ENCODE data around the gene TMEM182. TPM values are rescaled to one million over a fixed set of nuclear protein-coding genes. Genes with fewer than 3 reads are reported as not detected.

Gene TMEM182
- polyA plus RNA-seq, 4 donors = 8.4 to 10.1 (median 8.9) TPM

GRCh38 chr2:102765061-102765460 is 3.2 kb downstream of the TMEM182 start:
- DNase-seq (ENCODE audit: low read depth in 4 of 4, low spot score in 3 of 4) = no peak

GRCh38 chr2:102768253-102768652 is 6.4 kb downstream of the TMEM182 start:
- DNase-seq (ENCODE audit: low read depth in 4 of 4, low spot score in 3 of 4) = no peak

- DNase-seq (ENCODE audit: low read depth in 4 of 4, low spot score in 3 of 4) = no peak
These were observed 7.1 kb downstream of the TMEM182 start for GRCh38 chr2:102768892-102769291.

- no peak for DNase-seq (ENCODE audit: low read depth in 4 of 4, low spot score in 3 of 4)
These were observed 8.7 kb downstream of the TMEM182 start for GRCh38 chr2:102770506-102770905.

GRCh38 chr2:102771114-102771513 is 9.3 kb downstream of the TMEM182 start:
- DNase-seq (ENCODE audit: low read depth in 4 of 4, low spot score in 3 of 4) = no peak

GRCh38 chr2:102772659-102773058 is 10.8 kb downstream of the TMEM182 start:
- DNase-seq (ENCODE audit: low read depth in 4 of 4, low spot score in 3 of 4) = no peak

GRCh38 chr2:102773149-102773705 is 11.4 kb downstream of the TMEM182 start:
- DNase-seq (ENCODE audit: low read depth in 4 of 4, low spot score in 3 of 4) = no peak

GRCh38 chr2:102778260-102778659 is 16.4 kb downstream of the TMEM182 start:
- no peak for DNase-seq (ENCODE audit: low read depth in 4 of 4, low spot score in 3 of 4)

- DNase-seq (ENCODE audit: low read depth in 4 of 4, low spot score in 3 of 4) = no peak
These were observed 18.6 kb downstream of the TMEM182 start for GRCh38 chr2:102780467-102780866.

GRCh38 chr2:102782187-102782586 is 20.4 kb downstream of the TMEM182 start:
- DNase-seq (ENCODE audit: low read depth in 4 of 4, low spot score in 3 of 4) = no peak

GRCh38 chr2:102782933-102783332 is 21.1 kb downstream of the TMEM182 start:
- no peak for DNase-seq (ENCODE audit: low read depth in 4 of 4, low spot score in 3 of 4)

- DNase-seq (ENCODE audit: low read depth in 4 of 4, low spot score in 3 of 4) = no peak
These were observed 21.8 kb downstream of the TMEM182 start for GRCh38 chr2:102783506-102784183.

GRCh38 chr2:102784940-102785339 is 23.1 kb downstream of the TMEM182 start:
- DNase-seq (ENCODE audit: low read depth in 4 of 4, low spot score in 3 of 4) = no peak

GRCh38 chr2:102788216-102788884 is 26.5 kb downstream of the TMEM182 start:
- no peak for DNase-seq (ENCODE audit: low read depth in 4 of 4, low spot score in 3 of 4)

- DNase-seq (ENCODE audit: low read depth in 4 of 4, low spot score in 3 of 4) = no peak
These were observed 27.0 kb downstream of the TMEM182 start for GRCh38 chr2:102788885-102789260.

GRCh38 chr2:102789349-102790090 is 27.7 kb downstream of the TMEM182 start:
- no peak for DNase-seq (ENCODE audit: low read depth in 4 of 4, low spot score in 3 of 4)

- DNase-seq (ENCODE audit: low read depth in 4 of 4, low spot score in 3 of 4) = no peak
These were observed 28.2 kb downstream of the TMEM182 start for GRCh38 chr2:102790091-102790455.

GRCh38 chr2:102792568-102793208 is 30.9 kb downstream of the TMEM182 start:
- no peak for DNase-seq (ENCODE audit: low read depth in 4 of 4, low spot score in 3 of 4)

- DNase-seq (ENCODE audit: low read depth in 4 of 4, low spot score in 3 of 4) = no peak
These were observed 33.8 kb downstream of the TMEM182 start for GRCh38 chr2:102795641-102796040.

GRCh38 chr2:102796337-102796736 is 34.5 kb downstream of the TMEM182 start:
- no peak for DNase-seq (ENCODE audit: low read depth in 4 of 4, low spot score in 3 of 4)

GRCh38 chr2:102797486-102797885 is 35.7 kb downstream of the TMEM182 start:
- DNase-seq (ENCODE audit: low read depth in 4 of 4, low spot score in 3 of 4) = no peak
